ENCODE data around the gene NFATC4.

NFATC4 gene

DNA sequence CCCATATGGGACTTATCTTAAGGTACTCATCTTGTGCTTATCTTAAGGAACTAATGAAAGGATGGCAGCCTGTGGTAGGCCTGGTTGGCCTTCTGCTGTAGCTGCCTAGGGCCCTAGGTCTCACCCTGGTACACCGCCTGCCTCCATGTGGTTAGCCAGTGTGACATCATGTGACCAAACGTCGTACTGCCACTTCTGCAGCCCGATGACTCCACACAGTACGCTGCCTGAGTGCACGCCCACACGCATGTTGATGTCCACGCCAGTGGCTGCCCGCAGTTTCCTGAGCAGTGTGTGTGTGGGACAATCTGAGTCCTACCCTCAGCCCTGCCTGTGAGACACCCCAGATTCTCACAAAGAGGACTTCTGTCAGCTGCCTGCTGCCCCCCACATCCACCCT is 38.2 kb upstream of the NFATC4 start:
- H3K4me1 ChIP-seq (ENCODE audit: control insufficient read depth, insufficient read depth, low read length): no peaks in the 10 kb centered on the region
- no peaks in the 10 kb centered on the region for H3K9me3 ChIP-seq (ENCODE audit: control insufficient read depth, insufficient read depth, low read depth, low read length)
- no peaks in the 10 kb centered on the region for H3K36me3 ChIP-seq (ENCODE audit: control insufficient read depth, insufficient read depth, low read length)
- no peak overlapping the region for H3K27ac ChIP-seq (ENCODE audit: low read depth, low read length)
- no peak overlapping the region for H3K4me3 ChIP-seq (ENCODE audit: low read depth, low read length)
- peaks cover 62% of the 10 kb centered on the region for H3K27me3 ChIP-seq (ENCODE audit: control insufficient read depth, insufficient read depth, low read length)
- H3K9ac ChIP-seq (ENCODE audit: low read length): no peak overlapping the region

DNA sequence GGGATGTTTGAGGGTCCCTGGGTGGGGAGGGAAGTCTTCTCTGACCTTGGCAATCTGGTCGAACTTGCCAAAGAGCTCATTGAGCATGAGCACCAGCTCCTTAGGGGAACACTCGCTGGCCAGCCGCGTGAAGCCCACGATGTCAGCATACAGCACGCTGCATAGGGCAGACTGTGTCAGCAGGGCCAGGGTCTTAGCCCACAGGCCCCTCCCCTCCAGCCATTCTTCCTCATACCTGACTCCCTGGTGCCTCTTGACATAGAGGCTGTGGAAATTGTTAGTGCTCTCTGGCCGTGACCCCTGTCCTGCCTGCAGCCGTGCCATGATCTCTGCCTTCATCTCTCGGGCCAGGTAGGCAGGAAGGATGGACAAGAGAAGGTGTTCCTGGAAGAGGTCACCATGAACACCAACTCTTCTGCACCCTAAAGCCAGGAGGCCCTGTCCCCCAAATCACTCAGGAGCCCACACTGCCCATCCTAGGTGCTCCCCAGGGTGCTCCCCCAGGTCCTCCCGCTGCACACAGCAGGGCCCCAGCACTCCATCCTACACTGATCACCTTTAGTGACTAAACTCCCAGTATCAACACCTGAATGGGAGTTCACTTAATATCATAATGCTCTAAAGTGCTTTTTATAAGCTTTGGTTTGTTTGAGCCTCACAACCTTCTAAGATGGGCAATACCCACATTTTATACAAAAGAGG is 36.9 kb upstream of the NFATC4 start:
- no peaks in the 10 kb centered on the region for H3K9me3 ChIP-seq (ENCODE audit: control insufficient read depth, insufficient read depth, low read depth, low read length)
- peaks cover 76% of the 10 kb centered on the region for H3K27me3 ChIP-seq (ENCODE audit: control insufficient read depth, insufficient read depth, low read length)

GRCh38 chr14:24331731-24332267 is 36.2 kb upstream of the NFATC4 start:
- H3K4me3 ChIP-seq (ENCODE audit: low read depth, low read length): peak overlapping the region; percentile 58
- H3K27ac ChIP-seq (ENCODE audit: low read depth, low read length): no peak overlapping the region
- H3K9me3 ChIP-seq (ENCODE audit: control insufficient read depth, insufficient read depth, low read depth, low read length): no peaks in the 10 kb centered on the region
- peaks cover 9% of the 10 kb centered on the region; the same call in 1 of the 2 replicates for H3K4me1 ChIP-seq (ENCODE audit: control insufficient read depth, insufficient read depth, low read length)
- H3K27me3 ChIP-seq (ENCODE audit: control insufficient read depth, insufficient read depth, low read length): peaks cover 82% of the 10 kb centered on the region
- H3K9ac ChIP-seq (ENCODE audit: low read length): no peak overlapping the region
- H3K36me3 ChIP-seq (ENCODE audit: control insufficient read depth, insufficient read depth, low read length): no peaks in the 10 kb centered on the region

More for the DNA sequence above, 36.9 kb upstream of the NFATC4 start:
- Histone ChIP-seq H3K9ac (ENCODE audit: low read length) (no peak overlapping the region), H3K4me1 (ENCODE audit: control insufficient read depth, insufficient read depth, low read length) (peaks cover 9% of the 10 kb centered on the region; the same call in 1 of the 2 replicates), H3K27ac (ENCODE audit: low read depth, low read length) (no peak overlapping the region), H3K4me3 (ENCODE audit: low read depth, low read length) (no peak overlapping the region), H3K36me3 (ENCODE audit: control insufficient read depth, insufficient read depth, low read length) (no peaks in the 10 kb centered on the region)

- Histone ChIP-seq H3K4me1 (ENCODE audit: control insufficient read depth, insufficient read depth, low read length) (peaks cover 9% of the 10 kb centered on the region; the same call in 1 of the 2 replicates), H3K9ac (ENCODE audit: low read length) (no peak overlapping the region), H3K36me3 (ENCODE audit: control insufficient read depth, insufficient read depth, low read length) (no peaks in the 10 kb centered on the region), H3K4me3 (ENCODE audit: low read depth, low read length) (peak overlapping the region; percentile 58), H3K27me3 (ENCODE audit: control insufficient read depth, insufficient read depth, low read length) (peaks cover 89% of the 10 kb centered on the region), H3K9me3 (ENCODE audit: control insufficient read depth, insufficient read depth, low read depth, low read length) (no peaks in the 10 kb centered on the region), H3K27ac (ENCODE audit: low read depth, low read length) (no peak overlapping the region)
Measured at GRCh38 chr14:24332268-24332993, 35.6 kb upstream of the NFATC4 start.

DNA sequence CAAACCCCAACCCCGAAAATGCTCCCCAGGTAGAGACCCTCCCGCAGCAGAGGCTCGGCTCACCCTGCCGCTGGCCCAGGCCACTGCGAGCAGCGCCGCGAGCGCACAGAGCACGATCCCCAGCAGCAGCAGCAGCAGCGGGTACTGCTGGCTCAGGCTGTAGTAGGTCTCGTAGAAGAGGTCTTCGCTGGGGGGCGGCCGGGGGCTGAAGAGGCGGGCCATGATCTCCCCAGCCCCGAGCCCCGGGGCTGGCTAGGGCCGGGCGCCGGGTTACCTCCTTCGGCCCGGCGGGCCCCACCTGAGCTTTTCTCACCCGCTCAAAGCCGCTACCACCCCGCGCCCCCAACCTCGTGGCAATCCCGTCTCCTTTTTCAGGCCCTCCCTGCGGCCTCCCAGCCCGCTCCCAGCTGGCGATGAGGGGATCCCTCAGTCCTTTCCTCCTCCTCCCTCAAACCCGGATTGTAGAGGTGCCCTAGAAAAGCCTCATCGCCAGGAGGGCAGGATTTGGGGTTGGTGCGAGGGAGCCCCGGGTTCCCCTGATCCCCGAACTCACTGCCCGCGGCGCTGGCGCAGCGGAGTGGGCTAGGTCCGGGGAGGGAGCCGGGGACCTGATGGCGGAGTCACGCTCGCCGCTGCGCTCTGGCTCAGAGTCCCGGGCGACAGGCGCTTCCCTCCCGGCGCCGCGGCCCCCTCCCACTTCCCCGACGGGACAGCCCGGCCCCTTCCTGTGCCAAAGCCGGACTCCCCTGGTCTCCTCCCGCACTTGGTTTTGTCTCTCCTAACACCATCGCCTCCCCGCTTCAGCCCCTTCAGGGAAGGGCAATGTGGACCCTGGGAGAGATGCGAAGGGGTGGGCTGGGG is 33.3 kb upstream of the NFATC4 start, which contains the start of gene ADCY4:
Gene ADCY4 (minus strand): TSS at position 641 of the 861 bp plus-strand sequence. CDS start 419 bp downstream, at position 222.
- peaks cover 13% of the 10 kb centered on the region; the same call in 1 of the 2 replicates for H3K4me1 ChIP-seq (ENCODE audit: control insufficient read depth, insufficient read depth, low read length)
- no peaks in the 10 kb centered on the region for H3K9me3 ChIP-seq (ENCODE audit: control insufficient read depth, insufficient read depth, low read depth, low read length)
- H3K27me3 ChIP-seq (ENCODE audit: control insufficient read depth, insufficient read depth, low read length): peaks cover 100% of the 10 kb centered on the region
- peak within 1 kb of the TSS; percentile 78 for H3K4me3 ChIP-seq (ENCODE audit: low read depth, low read length)
- no peaks in the 10 kb centered on the region for H3K36me3 ChIP-seq (ENCODE audit: control insufficient read depth, insufficient read depth, low read length)
- H3K27ac ChIP-seq (ENCODE audit: low read depth, low read length): no peak within 1 kb of the TSS
- peak within 1 kb of the TSS; percentile 29 for H3K9ac ChIP-seq (ENCODE audit: low read length)

DNA sequence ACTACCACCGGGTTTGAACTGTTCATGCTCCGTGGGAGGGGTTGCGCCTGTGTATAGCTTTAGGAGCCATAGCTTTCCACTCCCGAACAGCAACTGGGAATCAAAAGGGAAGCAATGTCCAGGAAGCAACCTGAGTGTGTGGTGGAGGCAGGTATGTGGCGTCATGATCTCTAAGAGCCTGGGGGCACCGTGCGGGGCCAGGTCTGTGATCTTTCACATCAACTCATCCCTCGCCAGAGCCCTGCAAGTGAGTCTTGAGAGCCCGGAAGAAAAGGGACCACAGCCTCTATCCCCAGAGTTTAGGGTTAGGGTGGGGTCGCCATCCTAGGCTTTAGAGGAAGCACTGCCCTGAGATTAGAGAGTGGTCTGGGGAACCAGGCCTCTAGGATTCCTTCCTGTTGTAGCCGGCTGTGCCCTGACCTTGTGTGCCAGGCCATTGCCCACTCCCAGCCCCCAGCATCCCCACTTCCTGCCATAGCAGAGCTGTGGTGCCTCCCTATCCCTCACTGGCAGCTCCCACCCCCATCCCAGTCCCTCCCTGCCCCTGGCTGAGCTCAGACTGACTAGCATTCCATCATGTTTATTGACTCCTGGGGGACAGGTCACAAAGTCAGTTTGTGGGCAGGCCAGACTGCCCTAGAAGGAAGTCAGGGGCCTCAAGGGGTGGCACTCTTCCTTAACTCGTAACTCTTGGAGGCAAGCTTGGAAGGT is 32.4 kb upstream of the NFATC4 start:
- Histone ChIP-seq H3K36me3 (ENCODE audit: control insufficient read depth, insufficient read depth, low read length) (no peaks in the 10 kb centered on the region), H3K27me3 (ENCODE audit: control insufficient read depth, insufficient read depth, low read length) (peaks cover 100% of the 10 kb centered on the region), H3K9ac (ENCODE audit: low read length) (no peak overlapping the region), H3K4me1 (ENCODE audit: control insufficient read depth, insufficient read depth, low read length) (peaks cover 13% of the 10 kb centered on the region; the same call in 1 of the 2 replicates), H3K9me3 (ENCODE audit: control insufficient read depth, insufficient read depth, low read depth, low read length) (no peaks in the 10 kb centered on the region), H3K27ac (ENCODE audit: low read depth, low read length) (no peak overlapping the region), H3K4me3 (ENCODE audit: low read depth, low read length) (peak overlapping the region; percentile 78)

GRCh38 chr14:24337144-24337823 is 30.7 kb upstream of the NFATC4 start:
- peaks cover 98% of the 10 kb centered on the region for H3K27me3 ChIP-seq (ENCODE audit: control insufficient read depth, insufficient read depth, low read length)
- H3K4me1 ChIP-seq (ENCODE audit: control insufficient read depth, insufficient read depth, low read length): peaks cover 13% of the 10 kb centered on the region; the same call in 1 of the 2 replicates

DNA sequence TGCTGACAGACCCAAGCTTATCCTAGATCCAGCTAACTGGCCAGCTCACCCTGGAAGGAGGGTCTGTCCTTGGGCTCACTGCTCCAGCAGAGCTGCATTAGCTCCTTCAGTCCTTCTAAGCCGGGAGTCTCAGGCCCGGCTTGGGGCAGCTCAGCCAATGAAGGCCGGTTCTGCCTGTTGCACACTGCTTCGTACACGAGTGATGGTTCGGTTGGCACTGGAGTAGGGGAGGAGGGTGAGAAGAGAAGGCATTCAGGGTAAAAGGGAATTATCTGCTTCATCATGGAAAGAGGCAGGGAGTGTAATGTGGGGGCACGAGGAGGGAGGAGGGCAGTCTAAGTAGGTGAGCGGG is 30.2 kb upstream of the NFATC4 start:
- Histone ChIP-seq H3K9me3 (ENCODE audit: control insufficient read depth, insufficient read depth, low read depth, low read length) (no peaks in the 10 kb centered on the region), H3K9ac (ENCODE audit: low read length) (no peak overlapping the region), H3K4me3 (ENCODE audit: low read depth, low read length) (no peak overlapping the region), H3K4me1 (ENCODE audit: control insufficient read depth, insufficient read depth, low read length) (peaks cover 13% of the 10 kb centered on the region; the same call in 1 of the 2 replicates), H3K27me3 (ENCODE audit: control insufficient read depth, insufficient read depth, low read length) (peaks cover 95% of the 10 kb centered on the region), H3K27ac (ENCODE audit: low read depth, low read length) (no peak overlapping the region), H3K36me3 (ENCODE audit: control insufficient read depth, insufficient read depth, low read length) (no peaks in the 10 kb centered on the region)

More at GRCh38 chr14:24337144-24337823, 30.7 kb upstream of the NFATC4 start:
- Histone ChIP-seq H3K4me3 (ENCODE audit: low read depth, low read length) (no peak overlapping the region), H3K9ac (ENCODE audit: low read length) (no peak overlapping the region), H3K36me3 (ENCODE audit: control insufficient read depth, insufficient read depth, low read length) (no peaks in the 10 kb centered on the region), H3K9me3 (ENCODE audit: control insufficient read depth, insufficient read depth, low read depth, low read length) (no peaks in the 10 kb centered on the region), H3K27ac (ENCODE audit: low read depth, low read length) (no peak overlapping the region)

DNA sequence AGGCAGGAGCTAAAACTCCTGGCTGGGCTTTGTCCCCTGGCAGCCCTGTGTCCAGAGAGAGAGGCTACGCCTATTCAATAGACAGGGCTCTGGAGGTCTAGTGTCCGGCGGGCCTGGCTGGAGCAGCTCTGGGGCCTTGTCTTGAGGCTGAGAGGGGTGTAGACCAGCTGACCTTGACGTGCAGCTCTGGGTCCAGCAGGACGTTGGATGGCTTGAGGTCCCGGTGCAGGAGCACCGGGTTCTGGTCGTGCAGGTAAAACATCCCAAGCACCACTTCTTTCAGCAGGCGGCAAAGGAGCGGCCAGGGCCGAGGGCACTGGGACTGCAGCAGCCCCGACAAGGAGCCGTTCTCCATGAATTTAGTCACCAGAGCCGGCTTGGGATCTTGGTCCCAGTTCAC is 29.1 kb upstream of the NFATC4 start:
- no peaks in the 10 kb centered on the region for H3K9me3 ChIP-seq (ENCODE audit: control insufficient read depth, insufficient read depth, low read depth, low read length)
- peak overlapping the region; percentile 66 for H3K4me3 ChIP-seq (ENCODE audit: low read depth, low read length)
- H3K27ac ChIP-seq (ENCODE audit: low read depth, low read length): no peak overlapping the region
- peaks cover 13% of the 10 kb centered on the region; the same call in 1 of the 2 replicates for H3K4me1 ChIP-seq (ENCODE audit: control insufficient read depth, insufficient read depth, low read length)
- no peak overlapping the region for H3K9ac ChIP-seq (ENCODE audit: low read length)
- no peaks in the 10 kb centered on the region for H3K36me3 ChIP-seq (ENCODE audit: control insufficient read depth, insufficient read depth, low read length)
- H3K27me3 ChIP-seq (ENCODE audit: control insufficient read depth, insufficient read depth, low read length): peaks cover 92% of the 10 kb centered on the region
